ENCODE data around the gene ASPM.

Gene ASPM

GRCh38 chr1:197076585-197076984 lies 69.9 kb downstream of the ASPM start:
- no peak for DNase-seq (ENCODE audit: low read depth)

GRCh38 chr1:197073978-197074377 lies 72.5 kb downstream of the ASPM start:
- DNase-seq (ENCODE audit: low read depth) = no peak

DNA sequence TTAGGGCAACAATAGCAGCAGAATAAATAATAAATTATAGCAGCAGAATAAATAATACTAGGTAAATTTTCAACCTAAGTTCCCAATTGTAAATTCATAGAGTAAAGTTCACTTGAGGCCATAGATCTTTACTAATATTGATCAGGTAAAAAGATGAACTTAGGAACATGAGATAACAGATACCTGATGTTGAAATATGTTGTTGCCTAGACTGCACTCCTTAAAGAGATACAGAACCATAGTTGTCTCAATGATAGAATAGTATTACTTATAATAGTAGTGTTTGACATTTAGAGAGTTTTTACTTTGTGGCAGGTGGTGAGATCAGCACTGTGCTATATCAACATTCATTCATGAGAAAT lies 79.0 kb downstream of the ASPM start:
- no peak for DNase-seq (ENCODE audit: low read depth)

- no peak for DNase-seq (ENCODE audit: low read depth)
Observed at GRCh38 chr1:197066719-197067456, 79.6 kb downstream of the ASPM start, which contains the start of gene F13B. TSS of gene F13B (minus strand) at chr1:197067260. CDS start at chr1:197067223, 37 bp downstream.

- no peak for DNase-seq (ENCODE audit: low read depth)
Observed at GRCh38 chr1:197066277-197066676, 80.2 kb downstream of the ASPM start.

- DNase-seq (ENCODE audit: low read depth) = peak; percentile 27
Observed at GRCh38 chr1:197065559-197065958, 80.9 kb downstream of the ASPM start.

- no peak for DNase-seq (ENCODE audit: low read depth)
Observed at GRCh38 chr1:197063212-197063611, 83.3 kb downstream of the ASPM start.

DNA sequence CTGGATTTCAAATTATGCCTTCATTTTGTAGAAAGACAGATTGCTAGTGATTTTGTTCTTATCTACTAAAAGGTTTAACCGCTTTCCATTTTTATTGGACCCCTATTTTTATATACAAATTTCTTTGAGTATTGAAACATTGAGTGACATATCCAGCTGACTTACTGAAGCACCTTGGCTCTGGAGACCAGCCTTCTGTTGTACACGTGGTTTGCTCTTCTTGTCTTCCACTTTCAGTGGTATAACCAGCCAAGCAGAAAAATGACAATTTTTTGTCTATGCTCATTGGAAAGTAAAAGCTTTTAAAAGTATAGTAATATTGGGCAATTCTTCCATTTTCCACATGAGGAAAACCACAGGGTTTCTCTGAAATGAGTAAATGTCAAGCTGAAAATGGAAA lies 83.8 kb downstream of the ASPM start:
- DNase-seq (ENCODE audit: low read depth) = no peak

GRCh38 chr1:197049100-197049499 lies 97.4 kb downstream of the ASPM start:
- no peak for DNase-seq (ENCODE audit: low read depth)

GRCh38 chr1:197042676-197043341 lies 103.7 kb downstream of the ASPM start:
- DNase-seq (ENCODE audit: low read depth) = no peak

GRCh38 chr1:197041486-197042353 lies 104.7 kb downstream of the ASPM start:
- no peak for DNase-seq (ENCODE audit: low read depth)

DNA sequence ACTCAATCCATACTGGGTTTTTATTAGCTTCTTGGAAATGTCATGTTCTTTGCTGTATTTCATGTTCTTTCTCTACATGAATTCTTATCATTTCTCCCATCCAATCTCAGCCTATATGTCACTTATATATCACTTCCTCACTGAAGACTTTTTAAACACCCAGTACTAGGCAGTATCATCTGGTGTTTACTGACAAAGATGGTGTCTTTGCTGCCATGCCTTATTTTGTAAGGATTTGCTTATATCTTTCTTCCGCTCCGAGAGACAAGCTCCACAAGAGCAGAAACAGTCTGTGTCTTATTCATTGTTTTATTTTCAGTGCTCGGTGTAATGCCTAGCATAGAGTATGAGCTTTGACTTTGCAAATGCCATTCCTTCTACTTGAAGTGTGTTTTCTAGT lies 109.6 kb downstream of the ASPM start:
- DNase-seq (ENCODE audit: low read depth) = no peak

DNA sequence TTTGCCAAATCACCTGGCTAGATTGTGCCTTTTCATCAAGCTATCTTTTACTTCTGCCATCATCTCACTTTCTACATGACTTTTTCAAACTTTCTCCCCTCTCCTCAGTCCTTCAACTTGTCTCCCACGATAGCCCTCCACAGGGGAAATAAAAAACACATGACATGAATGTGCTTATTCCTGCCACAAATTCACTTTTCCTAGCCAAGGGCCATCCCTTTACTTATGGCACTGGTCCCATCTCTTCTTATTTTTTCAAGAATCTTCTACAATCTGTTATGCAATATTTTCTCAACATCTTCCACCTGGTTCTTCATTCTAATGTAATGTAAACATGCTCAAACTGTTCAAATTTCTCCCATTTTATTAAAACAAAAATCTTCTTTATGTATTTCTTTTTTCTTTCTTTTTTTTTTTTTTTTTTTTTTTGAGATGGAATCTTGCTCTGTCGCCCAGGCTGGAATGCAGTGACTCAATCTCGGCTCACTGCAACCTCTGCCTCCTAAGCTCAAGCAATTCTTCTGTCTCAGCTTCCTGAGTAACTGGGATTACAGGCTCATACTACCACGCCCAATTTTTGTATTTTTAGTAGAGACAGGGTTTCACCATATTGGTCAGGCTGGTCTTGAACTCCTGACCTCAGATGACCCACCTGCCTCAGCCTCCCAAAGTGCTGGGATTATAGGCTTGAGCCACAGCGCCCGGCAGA lies 111.7 kb downstream of the ASPM start:
- DNase-seq (ENCODE audit: low read depth) = peak; percentile 47

Measured in GM04503 (cell line).